ENCODE results near the gene PPP4R1.
A peak's percentile ranks its signal among the peaks of the same experiment; 100 is the strongest.

The PPP4R1 gene

DNA sequence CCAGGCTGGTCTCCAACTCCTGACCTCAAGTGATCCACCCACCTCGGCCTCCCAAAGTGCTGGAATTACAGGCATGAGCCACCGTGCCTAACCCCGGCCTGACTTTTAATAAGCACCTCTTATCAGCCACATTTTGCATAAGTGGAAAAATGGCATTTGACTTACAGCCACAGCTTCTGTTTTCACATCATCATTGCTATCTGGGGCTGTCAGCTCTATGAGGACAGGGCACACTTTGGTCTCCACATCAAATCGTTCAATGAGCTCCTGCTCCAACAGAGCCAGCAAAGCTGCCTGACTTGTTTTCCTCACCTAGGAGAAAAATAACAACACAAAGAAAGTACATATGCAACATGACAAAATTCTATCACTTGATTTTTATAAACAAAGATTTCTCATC, 26.4 kb downstream of the PPP4R1 start:
- no peak for DNase-seq

DNA sequence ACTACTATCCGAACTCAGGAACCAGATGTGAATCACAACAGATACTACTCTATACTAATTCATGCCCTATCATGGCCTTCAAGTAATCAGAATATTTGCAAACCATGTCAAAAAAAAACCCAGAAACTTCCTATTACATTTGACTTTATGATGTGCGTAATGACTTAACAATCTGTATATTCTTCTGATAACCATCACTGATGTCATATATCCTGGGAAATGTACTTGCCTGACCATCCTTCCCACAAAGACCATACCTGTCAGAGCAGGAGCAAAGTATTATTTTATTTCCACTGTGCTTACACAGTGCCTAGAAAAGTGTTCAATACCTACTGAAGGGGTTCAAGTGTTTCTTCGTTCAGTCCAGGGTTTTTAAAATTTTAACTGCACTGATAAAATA, 27.5 kb downstream of the PPP4R1 start:
- DNase-seq: no peak

DNA sequence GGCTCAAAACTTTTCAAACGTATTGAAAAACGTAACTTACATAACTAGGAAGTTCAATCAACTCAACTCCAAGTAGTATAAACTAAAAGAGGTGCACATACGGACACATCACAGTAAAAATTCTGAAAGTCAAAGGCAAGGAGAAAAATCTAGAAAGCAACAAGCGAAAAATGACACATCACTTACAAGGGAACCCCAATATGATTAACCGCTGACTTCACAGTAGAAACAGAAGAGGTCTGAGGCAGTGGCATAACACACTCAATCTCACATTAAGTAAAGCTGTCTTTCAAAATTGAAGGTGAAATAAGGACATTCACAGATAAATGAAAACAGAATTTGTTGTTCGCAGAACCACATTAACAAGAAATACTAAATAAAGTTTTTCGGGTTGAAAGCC, 32.7 kb downstream of the PPP4R1 start:
- DNase-seq: no peak

DNA sequence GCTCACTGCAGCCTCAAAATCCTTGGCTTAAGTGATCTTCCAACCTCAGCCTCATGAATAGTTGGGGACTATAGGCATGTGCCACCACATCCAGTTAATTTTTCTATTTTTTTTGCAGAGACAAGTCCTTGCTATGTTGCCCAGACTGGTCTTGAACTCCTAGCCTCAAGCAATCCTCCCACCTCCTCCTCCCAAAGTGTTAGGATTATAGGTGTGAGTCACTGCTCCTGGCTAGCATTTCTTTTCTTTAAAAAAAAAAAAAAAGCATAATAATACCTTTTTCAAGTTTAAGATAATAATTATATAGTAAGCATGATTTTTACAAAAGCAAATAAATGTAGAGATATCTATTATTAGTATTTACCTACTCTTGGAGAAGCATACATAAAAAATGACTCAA, 36.1 kb downstream of the PPP4R1 start:
- DNase-seq: no peak

DNA sequence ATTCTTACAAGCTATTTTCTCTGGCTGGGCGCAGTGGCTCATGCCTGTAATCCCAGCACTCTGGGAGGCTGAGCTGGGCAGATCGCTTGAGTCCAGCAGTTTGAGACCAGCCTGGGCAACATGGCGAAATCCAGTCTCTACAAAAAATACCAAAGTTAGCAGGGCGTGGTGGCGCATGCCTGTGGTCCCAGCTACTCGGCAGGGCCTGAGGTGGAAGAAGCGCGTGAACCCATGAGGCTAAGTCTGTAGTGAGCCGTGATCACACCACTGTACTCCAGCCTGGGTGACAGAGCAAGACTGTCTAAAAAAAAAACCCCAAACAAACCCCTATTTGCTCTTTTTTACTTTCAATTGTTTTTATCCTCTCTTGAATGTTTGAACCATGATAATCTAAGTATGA, 37.0 kb downstream of the PPP4R1 start:
- DNase-seq: no peak

DNA sequence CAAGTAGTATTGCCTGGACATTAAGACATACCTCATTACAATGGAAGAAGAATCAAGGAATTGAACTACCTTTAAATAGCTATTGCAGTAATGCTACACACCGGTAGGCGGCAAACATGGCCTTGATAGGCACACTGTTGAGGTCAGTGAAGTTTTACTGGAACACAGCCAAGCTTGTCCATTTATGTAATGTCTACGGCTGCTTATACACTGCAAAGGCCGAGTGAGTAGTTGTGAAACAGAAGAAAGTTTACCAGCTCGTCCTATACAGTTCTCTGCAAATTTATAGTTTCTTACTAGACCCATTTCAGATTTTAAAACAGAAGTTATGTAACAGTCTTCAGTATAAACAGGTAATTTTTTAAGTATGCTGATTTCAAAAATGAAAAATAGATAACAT, 38.8 kb downstream of the PPP4R1 start:
- peak; percentile 35 to 41 for DNase-seq

DNA sequence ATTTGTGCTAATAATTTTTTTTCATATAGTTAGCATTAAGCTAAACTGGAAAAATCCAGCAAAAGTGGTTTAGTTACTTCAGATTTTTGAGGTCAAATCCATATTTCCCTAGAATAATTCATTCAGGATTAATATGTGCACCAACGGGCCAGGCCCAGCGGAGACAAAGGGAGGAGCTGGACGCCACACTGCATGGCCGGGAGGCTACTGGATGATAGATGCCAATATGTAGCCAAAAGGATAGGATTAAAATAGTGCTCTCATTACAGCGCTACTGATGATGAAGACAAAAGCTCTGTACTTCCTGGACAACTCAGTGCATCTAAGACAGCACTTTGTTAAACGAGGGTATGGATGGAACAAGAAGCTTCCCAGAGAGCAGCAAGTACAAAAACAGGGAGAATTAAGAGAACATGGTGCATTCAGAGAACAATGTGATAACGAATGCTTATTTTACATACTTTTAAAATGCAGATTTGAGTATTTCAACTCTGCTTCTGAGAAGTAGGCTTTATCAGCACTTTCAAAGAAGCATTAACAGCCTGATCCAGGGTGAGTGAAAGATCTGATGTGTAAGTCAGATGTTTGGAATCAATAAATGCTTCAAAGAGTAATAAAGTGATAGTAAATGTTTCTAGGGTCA, 39.8 kb downstream of the PPP4R1 start:
- no peak for DNase-seq

DNA sequence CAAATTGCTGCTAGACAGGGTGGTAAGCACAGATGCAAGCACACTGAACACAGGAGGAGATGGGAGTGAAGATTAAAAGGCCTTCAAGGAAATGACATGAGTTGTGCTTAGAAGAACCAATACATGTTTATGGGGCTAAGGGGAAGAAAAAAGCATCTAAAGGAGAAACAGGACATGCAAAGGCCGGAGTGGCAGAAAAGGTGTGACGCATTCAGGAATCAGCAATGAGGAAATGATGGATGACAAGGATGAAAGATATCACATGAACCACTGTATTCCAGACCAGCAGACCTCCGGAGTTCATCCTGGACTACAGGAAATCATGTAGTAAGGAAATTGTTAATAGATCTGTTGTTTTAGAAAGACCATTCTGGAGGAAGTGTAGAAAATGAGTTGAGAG, 42.8 kb downstream of the PPP4R1 start:
- no peak for DNase-seq

DNA sequence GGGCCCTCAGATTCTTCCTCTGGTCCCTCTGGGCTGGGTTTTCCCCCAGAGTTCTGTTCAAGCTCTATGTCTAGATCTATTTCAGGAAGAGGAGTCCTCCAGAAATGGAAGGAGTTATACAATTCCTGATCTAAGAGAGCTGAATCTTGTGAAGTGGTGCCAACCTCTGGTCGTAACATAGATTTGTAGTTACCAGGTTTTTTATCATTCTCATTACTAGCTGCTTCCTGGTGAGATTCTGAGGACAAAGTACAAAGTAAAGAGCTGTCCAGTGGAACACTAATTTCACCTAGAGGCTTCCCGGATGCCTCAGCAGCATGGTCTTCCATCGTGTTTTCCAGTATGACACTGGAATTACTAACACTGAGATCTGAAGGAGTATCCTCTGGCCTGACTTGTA, 44.1 kb downstream of the PPP4R1 start:
- no peak for DNase-seq

DNA sequence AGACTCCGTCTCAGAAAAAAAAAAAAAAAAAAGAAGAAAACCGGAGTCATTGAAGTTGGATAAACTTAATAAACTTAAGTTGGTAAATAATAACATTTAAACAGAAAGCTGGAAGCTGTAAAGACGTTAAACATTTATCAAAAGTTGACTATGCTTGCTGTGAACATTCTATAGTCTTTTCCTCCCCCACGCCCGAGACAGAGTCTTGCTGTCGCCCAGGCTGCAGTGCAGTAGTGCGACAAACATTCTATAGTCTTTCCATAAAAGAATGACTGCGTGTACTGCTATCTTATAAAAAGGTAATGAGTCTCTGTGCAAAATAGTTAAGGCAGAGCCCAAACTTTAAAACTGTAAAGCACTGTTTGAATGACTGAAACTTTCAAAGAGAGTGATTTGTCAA, 45.2 kb downstream of the PPP4R1 start:
- no peak for DNase-seq

DNA sequence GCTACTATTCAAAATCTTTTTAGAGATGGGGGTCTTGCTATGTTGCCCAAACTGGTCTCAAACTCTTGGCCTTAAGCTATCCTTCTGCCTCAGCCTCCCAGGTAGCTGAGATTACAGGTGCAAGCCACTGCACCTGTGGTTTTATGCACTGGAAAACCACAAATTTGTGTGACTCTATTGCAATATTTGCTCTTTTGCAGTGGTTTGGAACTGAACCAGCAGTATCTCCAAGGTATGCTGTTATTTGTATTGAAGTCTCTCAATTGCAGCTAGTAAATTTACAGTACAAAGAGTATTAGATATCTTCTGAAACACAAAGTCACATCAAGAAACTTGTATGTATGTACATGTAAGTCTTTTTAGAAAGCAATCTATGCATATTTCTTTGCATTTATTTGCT, 46.2 kb downstream of the PPP4R1 start:
- DNase-seq: no peak

DNA sequence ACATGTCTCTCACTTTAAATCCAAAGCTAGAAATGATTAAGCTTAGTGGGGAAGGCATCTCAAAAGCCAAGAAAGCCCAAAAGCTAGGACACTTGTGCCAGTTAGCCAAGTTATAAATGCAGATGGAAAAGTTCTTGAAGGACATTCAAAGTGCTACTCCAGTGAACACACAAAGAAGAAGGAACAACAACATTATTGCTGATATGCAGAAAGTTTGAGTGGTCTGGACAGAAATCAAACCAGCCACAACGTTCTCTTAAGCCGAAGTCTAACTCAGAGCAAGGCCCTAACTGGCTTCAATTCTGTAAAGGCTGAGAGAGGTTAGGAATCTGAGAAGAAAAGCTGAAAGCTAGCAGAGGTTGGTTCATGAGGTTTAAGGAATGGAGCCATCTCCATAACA, 49.0 kb downstream of the PPP4R1 start:
- no peak for DNase-seq

DNA sequence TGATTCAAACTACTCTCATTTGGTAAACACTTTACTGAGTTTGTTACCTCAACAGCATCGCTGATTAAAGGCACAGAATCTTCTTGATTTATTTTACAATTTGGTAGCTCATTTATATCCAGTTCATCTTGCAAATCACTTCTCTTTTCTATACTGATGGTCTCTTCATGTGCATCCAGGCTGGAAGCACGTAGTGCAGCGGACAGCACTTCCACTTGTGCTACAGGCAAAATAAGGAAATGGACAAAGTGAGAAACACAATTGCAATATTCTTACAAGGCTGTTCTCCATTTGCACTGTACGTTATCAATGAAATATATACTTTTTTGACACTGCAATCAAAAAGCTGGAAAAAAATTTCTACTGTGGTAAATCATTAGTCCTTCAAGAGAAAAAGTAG, 51.0 kb downstream of the PPP4R1 start:
- DNase-seq: no peak

DNA sequence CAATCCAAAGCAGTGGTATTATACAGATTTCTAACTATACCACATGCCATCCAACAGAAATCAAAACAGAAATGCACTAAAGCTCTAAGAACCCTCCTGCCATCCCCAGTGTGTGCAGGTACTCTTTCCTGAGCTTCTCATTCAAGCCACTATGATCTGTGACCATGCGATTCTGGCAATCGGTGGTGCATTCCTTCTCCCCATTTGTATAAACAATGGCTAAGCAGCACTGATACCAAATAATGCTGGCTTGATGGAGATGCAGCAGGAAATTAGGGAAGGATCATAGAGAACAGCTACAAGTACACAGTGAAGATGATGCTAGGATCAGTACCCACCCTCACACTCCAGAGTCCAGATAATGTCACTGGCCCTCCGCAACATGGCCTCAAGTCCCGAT, 51.8 kb downstream of the PPP4R1 start:
- DNase-seq: no peak

DNA sequence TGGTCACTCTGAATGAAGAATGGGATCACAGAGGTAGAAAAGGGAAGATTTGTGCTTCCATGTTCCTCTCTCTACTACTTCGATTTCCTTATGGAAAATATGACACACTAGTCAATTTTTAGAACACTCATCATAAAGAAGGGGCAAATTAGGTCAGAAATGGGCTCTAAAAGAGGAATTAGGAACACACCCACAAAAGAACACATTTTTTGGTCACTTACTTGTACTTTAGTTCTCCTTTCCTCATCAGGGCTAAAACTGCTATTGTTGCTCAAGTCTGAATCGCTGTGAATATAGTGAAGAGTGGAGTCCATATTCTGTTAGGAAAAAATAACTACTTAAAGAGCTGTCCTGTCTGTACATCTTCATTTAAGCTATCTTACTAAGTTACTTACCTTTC, 52.6 kb downstream of the PPP4R1 start:
- no peak for DNase-seq

DNA sequence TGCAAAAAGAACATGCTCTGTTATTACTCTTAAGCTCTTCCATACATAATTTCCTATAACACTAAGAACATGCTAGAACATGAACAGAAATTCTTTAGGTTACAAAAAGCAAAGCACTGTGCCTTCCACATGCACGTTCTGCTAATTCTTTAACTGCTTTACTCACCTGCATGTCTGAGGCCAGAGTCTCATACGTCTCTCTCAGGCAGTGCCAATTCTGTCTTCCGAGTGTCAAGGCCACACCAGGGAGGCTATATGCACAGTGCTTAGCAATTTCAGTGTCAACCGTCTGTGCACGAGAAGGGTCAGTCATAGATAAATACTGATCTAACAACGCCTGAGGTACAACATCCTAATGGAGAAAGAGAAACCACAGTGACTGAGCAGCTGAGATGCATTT, 55.1 kb downstream of the PPP4R1 start:
- no peak for DNase-seq

DNA sequence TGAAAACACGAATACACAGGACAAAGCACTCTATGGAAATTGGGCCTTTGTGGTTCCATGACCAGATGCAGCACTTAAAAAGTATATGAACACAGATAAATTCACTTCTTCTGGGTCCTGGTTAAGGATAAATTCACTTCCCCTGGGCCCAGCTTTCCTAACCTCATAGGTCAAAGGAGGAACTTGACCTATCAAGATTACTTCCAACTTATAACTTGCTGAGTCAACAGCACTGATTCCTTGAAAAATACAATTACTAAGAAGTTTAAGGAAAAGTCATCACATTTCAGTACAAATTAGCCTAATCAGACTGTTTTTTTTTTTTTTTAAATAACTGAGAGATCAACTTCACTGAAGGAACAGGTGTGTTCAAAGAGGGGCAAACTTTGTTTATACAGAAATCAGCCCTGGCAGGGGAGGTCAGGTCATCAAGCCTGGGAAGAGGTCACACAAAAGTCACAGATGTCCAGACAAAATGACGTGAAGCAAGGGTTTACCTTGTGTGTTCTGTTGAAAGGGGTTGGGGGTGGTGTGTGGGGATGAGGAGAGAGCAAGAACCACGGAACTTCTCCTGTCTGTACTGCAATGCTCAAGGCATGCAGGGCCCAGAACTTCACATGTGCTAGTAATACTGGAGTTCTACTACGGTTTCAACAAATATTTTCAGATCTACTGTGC, 55.8 kb downstream of the PPP4R1 start:
- no peak for DNase-seq

DNA sequence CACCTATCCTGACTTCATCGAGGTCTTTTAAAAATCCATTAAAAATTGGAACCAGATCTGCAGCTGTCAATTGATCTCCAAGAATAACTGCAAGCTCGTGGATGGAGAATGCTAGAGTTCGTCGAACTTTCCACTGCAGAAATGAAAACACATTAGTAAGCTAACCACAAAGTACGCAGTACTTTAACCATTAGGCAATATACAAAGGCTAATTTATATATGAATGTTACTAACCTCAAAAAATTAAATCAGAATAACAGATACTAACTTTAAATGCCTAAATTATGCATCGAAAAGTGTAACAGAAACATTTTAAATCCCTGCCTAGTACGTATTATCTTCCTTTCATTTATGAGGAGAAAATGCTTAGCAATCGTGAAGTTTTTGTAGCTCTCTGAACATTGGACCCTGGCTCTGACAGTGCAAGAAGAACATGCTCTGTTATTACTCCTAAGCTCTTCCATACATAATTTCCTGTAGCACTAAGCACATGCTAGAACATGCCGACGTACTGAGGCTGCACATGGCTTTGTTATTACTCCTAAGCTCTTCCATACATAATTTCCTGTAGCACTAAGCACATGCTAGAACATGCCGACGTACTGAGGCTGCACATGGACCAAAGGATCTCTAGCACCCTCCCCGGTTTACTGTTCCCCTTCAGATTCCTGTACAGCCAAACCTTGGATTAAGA, 57.0 kb downstream of the PPP4R1 start:
- DNase-seq: no peak

DNA sequence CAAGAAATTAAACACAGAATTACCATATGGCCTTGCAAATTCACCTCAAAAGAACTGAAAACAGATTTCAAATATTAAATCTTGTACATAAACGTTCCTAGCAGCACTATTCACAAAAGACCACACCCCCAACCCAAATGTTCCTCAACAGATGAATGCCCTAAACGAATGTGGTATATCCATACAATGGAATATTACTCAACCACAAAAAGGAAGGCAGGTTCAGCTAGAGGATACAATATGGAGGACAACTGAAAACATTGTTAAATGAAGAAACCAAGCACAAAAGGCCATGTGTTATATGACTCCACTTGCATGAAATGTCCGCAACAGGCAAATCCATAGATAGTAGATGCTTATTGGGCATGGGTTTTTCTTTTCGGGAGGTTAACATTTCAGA, 61.7 kb downstream of the PPP4R1 start:
- no peak for DNase-seq

DNA sequence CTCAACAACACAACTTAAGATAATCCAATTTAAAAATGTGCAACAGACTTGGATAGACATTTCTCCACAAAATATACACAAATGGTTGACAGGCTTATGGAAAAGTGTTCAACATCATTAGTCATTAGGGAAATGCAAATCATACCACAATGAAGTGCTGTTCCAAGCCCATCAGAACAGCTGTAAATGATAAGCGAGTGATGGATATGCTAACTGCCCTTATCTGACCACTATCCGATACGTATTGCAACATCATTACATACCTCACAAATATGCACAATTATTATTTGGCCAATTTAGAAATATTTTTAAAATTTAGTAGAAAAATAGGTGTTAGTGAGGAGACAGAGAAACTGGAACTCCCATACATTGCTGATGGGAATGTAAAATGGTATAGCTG, 62.2 kb downstream of the PPP4R1 start:
- DNase-seq: no peak

DNA sequence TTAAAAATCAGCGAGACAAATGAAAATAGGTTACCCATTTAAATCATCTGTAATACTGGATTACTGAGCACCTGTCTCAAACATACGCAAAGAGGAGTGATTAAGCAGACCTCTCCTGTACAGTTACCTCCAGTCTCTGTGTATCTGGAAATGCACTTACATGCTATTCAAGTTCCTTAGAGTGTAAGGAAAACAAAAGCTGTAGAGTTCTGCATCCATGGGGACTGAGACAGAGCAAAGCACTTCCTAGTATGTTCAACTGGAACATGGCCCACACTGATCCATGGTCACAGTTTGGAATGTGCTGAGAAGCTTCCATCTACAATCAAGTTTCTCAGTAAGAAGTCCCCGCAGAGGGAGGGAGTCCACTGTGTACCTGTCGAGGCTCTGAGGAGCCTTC, 63.9 kb downstream of the PPP4R1 start:
- DNase-seq: no peak

DNA sequence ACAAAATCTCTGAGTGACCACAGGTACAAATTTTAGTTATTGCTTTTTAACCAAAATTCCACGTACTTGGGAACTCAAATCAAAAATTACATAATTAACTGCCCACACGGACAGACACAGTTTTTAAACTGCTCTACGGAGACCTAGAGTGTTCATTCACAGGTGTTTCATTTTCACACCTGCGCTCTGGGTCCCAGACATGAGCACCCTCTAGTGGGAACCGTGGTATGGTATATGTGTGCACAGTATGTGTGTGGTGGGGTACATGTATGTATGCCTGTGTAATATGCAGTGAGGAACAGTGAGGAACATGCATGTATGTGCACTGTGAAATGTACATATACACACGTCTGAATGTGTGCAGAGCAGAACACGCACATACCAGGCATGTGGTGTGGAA, 65.0 kb downstream of the PPP4R1 start:
- DNase-seq: no peak

DNA sequence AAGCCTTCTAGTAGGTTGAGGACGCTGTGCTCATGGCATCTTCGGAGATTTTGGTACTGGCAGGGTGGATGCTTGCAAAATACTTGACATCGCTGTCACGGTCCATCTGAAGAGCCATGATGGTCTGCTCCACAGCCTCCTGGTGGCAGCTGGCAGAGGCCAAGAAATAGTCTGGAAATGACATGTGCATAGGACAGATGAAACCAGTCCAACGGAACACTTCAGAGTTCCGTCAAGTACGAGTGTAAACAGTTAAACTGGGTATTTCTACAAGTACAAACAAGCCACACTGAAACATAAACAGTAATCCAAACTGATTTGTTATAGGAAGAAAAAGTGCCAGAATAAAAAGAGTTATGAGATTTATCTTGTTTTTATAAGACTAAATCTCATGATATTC, 66.6 kb downstream of the PPP4R1 start:
- DNase-seq: no peak

DNA sequence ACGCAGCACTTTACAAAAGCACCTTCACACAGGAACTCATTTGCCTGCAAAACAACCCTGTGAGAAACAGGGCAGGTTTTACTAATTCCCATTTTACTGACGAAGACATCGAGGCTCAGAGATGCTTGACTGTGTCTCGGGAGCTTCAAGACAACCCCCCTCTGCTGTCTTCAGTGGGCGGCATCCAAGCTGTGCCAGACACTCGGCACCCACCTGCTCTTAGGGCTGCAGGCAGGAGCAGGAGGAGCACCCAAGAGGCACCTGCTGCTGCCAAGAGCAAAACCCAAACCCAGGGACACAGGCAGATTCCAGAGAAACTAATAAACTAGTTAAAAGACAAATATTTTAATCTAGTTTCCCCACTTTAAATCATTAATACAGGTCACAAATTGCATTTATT, 67.9 kb downstream of the PPP4R1 start:
- no peak for DNase-seq

DNA sequence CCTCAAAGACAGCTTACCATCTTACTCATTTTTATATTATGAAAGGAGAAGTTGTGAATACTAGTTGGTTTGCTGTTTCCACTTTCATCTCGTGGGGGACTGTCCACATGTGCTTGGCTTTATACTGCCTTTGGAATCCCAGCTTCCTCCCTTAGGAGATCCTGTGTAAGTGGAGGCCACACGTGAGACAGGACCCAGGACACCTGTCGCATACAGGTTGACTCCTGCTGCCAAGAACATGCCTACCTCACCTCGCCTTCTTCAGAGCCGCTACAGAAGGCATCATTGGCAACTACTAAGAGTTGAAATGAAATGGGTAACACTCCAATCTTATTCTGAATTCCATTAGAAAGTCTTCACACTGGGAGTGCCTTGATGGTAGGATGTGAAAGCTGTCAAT, 69.3 kb downstream of the PPP4R1 start:
- no peak for DNase-seq
